ENCODE data around the gene ARHGAP26.

Gene ARHGAP26

GRCh38 chr5:143204474-143205246, 434.5 kb downstream of the ARHGAP26 start:
- DNase-seq, result no peak

GRCh38 chr5:143205386-143205785, 435.2 kb downstream of the ARHGAP26 start:
- DNase-seq, result no peak

DNA sequence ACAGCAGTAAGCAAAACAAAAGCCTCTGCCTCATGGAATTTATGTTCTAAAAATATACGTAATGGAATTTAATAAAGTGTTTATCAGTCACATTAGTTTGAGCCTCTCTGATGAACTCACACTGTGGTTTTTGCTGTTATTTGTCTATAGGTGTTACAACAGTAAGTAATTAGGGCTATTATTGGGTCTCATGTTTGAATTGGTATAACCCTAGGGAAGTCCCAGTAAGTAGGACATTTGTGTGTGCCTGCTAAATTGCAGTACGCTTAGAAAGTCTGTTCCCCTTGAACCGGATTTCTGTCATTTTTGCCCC, 435.7 kb downstream of the ARHGAP26 start:
- no peak for DNase-seq

- peak; percentile 32 for DNase-seq
Measured at GRCh38 chr5:143206196-143207053, 436.2 kb downstream of the ARHGAP26 start.

- no peak for DNase-seq
Measured at GRCh38 chr5:143207058-143207457, 436.9 kb downstream of the ARHGAP26 start.

DNA sequence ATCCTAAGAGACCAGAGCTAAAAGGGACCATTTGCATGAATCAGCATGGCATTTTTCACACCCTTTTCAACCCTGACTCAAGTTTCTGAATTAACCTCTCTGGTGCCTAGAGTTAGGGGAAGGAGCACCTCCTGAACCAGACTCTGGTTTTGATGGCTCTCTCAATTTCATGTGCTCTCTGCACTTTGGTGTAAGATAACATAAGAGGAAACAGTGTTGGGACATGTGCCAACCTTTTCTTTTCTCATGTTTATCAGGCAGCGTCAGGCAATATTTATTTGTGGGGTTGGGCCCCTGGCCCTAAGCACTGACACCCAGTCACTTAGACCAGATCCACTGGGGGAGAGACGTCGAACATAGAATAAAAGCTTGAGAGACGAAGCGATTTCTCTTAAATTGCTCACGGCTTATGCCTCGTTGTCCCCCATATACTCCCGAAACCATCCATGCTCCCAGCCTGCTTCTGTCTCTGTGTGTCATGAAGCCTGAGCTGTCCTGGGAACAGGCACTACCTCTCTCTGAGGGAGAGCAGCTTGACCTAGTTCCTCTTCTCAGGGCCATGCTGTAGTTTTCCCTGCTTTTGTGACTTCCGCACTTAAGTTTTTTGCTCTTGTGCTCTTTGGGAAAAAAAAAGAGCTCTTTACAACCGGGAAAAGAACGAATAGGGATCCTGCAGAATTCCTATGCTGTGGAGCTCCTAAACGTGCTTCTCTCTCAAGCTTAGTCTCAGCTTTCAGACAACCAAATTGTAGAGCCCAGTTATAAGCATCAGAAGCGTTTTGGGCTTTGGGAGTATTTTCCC, 437.6 kb downstream of the ARHGAP26 start:
- DNase-seq, result no peak

GRCh38 chr5:143208365-143208641, 438.1 kb downstream of the ARHGAP26 start:
- no peak for DNase-seq

DNA sequence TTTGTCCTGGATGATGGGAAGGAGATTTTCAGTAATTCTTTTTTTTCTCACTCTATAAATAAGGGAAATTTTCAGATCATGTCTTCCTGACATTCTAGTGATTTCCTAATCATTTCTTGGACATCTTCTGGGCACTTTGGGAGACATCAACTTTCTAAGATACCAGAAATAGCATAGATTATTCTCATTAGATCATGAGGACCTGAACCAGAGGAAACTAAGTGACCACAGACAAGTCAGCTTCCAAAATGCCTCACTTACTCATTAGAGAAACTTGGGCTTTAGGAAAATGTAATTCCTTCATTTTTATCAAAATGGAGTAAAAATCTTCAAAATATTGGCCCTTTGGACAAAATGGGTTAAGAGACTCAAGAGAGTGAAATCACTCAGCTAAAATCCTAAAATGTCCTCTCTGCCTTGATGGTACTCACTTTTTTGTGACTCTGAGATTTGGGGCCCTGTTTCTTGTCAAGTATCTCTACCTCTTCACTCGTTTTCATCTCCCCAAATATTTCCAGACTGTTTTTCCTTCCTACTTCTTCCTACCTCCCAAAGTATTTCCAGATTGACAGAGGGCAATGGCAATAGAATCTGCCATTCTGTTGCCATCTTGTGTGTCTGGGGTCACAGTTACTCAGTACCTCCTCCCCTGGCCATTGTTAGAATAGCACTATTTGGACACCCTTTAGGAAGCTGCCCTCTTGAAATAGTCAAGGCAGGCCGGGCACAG, 438.8 kb downstream of the ARHGAP26 start:
- DNase-seq, result no peak

DNA sequence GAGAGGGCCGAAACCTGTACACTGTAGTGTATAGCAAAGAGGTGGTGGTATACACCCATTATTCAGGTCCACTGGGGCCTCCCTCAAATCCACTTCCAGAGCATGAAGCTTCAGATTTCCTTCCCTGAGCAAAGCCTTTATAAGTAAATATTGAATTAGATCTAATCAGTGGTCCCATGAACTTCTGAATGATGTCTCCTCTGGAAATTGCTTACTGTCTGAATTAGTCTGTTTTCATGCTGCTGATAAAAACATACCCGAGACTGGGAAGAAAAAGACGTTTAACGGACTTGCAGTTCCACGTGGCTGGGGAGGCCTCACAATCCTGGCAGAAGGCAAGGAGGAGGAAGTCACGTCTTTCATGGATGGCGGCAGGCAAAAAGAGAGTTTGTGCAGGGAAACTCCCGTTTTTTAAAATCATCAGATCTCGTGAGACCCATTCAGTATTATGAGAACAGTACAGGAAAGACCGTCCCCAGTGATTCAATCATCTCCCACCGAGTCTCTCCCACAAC, 439.8 kb downstream of the ARHGAP26 start:
- DNase-seq, result no peak

DNA sequence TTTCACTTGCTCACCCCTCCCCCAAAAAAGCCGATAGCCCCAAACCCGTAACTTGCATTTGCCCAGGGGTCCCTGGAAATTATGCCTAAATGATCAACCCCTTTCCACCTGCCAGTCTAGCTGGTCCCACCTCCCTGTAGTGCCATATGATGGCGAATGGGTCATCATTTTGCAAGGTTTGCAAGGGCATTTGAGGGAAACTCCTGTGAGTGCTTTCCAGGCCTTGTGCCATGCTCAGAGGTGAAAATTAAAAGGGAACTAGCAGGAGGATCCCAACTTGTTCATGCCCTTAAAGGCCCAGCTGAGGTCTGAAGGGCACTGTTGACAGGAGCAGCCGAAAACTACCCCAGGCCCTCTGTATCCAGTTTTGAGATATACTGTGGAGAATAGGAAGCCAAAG, 440.4 kb downstream of the ARHGAP26 start:
- DNase-seq, result no peak

DNA sequence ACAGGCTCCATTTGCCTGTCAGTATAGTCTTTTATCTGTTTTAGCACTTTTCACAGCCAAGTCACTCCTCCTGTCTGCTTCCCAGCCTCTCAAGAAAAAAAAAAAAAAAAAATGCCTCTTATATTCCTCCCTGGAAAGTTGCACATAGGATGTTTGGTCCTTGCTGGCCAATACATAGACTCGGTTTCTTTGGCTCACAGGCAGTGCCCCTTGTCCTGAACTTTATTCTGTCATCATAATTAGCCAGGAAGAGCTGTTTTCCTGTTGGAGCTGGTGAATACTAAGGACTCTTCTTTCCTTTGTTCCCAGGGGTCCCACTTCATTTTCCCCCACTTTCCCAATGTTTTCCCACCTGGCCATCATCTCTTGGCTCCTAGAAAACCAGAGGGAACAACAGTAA, 442.1 kb downstream of the ARHGAP26 start:
- DNase-seq, result no peak

GRCh38 chr5:143213231-143213850, 443.2 kb downstream of the ARHGAP26 start:
- DNase-seq, result no peak

DNA sequence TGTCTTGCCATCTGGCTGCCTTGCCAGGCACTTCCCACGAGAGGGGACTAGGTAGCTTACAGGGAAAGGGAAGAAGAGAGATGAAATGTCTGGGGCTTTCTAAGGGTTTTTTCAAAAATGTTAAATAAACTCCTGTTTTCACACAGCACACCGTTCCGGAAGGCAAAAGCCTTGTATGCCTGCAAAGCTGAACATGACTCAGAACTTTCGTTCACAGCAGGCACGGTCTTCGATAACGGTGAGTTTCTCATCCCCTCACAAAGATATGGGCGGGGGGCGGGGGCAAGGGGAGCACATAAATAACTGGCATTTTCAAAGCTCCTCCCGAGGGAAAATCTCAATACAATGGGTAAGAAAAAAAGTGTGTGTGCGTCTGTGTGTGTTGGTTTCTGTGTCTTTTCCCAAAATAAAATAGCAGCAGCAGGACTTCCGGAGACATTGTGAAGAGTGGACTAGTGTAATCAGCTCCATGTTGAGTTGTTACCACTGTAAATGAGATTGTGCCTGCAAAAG, 443.7 kb downstream of the ARHGAP26 start:
- peak; percentile 29 for DNase-seq

GRCh38 chr5:143214458-143214857, 444.3 kb downstream of the ARHGAP26 start:
- DNase-seq, result no peak

DNA sequence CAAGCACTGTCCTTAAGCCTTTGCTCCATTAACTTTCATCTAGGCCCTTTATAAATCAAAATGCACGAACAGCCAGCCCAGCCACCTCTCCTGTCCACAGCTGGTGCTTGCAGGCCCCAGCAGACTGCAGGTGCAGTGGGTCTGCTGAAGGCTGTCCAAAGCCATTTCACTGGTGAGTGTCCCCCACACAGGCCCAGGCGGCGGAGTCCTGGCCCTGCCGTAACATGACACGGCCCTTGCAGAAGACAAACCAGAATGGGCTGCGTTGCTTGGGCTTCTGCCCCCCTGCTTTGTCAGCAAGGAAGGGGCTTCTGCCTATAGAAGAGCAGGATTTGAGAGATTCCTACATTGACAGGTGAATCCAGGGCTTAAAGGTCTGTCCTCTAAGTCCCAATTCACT, 444.7 kb downstream of the ARHGAP26 start:
- DNase-seq, result no peak

DNA sequence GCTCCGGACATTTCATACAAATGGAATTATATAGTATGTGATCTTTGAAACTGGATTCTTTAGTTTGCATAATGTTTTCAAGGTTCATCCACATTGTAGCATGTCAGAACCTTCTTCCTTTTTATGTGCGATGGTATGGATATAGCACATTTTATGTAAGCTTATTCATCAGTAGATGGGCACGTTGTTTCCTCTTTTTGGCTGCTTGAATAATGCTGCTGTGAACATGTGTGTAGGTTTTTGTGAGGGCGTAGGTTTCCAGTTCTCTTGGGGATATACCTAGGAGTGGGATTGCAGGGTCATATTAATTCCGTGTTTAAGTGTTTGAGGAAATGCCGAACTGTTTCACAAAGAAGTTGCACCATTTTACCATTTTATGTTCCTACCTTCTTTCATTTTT, 445.5 kb downstream of the ARHGAP26 start:
- no peak for DNase-seq

DNA sequence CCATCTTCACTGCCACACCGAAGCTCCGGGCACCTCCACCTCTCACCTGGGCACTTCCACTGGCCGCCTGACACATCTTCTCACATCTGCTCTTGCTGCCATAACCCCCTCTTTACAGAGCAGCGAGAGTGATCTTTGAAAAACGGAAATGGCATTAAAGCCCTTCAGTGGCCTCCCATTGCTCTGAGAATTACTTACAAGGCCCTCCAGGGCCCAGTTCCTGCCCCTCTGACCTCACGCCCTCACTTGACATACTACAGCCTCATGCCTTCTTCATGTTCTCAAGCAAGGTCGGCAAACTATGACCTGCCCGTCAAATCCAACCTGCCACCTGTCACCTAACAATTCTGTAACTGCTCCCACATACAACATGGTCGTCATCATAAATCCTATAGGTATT, 446.0 kb downstream of the ARHGAP26 start:
- DNase-seq, result no peak

DNA sequence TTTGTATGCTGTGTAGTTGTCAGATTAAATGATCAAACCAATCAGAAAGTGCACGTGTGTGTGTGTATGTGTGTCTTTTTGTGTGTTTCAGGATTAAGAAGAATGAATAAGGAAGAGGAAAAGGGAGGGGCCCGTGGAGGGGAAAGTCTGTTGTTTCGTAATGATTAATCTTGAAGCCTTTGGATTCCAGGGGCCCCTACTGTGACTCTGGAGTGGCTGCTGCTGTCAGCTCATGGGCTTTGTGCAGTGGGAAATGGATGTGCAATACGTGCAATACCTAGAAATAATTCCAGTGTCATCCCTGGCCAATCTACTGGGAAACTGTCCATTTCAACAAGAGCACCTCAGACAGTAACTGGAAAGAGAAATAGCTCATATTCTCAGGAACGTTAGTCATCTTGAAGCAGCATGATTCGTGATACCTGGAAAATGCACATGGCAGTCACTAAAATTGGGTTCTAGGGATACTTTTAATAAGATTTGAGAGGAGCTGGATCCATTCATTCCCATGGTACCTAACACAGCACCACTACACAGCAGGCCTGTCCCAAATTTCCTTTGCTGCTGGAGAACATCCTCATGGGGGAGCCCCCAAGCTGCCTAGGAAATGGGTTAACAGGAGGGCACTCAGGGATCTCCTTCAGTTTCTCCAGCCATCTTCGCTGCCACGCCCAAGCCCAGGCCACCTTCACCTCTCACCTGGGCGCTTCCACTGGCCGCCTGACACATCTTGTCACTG, 447.1 kb downstream of the ARHGAP26 start:
- no peak for DNase-seq

DNA sequence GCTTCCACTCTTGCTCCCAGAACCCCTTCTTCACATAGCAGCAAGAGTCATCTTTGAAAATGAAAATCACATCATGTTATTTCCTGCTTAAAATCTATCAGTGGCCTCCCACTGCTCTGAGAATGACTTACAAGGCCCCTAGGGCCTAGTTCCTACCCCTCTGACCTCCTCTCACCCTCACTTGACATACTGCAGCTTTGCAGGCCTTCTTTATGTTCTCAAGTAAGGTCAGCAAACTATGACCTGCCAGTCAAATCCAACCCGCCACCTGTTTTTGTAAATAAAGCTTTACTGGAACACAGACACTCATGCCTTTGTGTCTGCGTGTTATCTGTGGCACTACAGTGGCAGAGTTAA, 447.6 kb downstream of the ARHGAP26 start:
- no peak for DNase-seq

- no peak for DNase-seq
Measured at GRCh38 chr5:143218517-143219170, 448.5 kb downstream of the ARHGAP26 start.

DNA sequence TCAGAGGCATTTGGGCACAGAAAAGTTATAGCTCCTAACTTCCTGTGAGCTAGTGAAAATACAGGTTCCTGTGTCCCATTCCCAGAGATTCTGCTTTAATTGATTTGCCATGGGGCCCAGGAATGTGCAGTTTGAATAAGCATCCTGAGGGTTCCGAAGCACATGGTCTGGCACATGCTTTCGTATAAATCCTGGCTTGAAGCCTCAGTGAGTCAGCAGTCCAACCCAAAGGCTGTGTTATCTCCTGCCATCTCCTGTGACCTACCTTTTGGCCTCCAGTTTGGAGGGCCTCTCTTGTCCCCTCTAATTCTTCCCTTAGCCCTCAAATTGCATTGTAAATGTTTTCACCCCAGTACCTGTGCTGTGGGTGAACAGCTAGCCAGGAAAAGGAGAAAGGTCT, 449.5 kb downstream of the ARHGAP26 start:
- DNase-seq, result no peak
